ENCODE results near the gene SPPL2B.

DNA sequence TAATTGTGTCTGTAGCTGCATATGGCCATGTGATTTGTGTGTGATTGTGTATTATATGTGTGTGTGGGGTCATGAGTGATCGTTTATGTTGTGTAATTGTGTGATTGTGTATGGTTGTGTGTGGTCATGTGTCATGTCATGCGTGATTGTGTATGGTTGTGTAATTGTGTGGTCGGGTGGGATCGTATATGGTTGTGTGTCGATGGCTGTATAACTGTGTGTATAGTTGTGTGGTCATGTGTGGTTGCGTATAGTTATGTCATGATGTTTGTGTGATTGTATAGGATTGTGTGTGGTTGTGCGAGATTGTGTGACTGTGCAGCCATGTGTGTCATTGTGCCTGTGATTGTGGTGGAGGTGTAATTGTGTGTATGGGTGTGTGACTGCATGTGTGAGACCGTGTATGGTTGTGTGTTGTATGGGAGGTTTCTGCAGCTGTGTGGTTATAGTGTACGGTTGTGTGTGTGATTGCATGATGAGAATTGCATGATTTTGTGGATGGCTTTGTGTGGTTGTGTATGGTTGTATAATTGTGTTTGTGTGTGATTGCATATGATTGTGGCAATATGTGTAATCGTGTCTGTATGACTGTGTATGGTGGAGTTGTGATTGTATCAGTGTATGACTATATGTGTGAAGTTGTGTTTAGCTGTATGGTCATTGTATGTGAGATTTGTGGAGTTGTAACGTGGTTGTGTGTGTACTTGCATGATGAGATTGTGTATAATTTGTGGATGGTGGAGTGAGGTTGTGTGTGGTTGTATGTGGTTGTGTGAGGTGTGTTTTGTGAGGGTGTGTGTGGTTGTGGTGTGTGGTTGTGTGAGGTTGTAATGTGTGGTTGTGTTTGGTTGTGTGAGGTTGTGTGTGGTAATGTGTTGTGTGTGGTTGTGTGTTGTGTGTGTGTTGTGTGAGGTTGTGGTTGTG, 33.8 kb downstream of the SPPL2B start:
- no peak for TF ChIP-seq CTCF (IDR thresholded peaks at IDR 0.05 in 4 of 5, conservative IDR thresholded peaks at IDR 0.05 in 1 of 5)
- TF ChIP-seq POLR2A (IDR thresholded peaks at IDR 0.05): no peak
